Lung (tissue), 12 donors: ENCODE results near the gene THBS4. TPM values are rescaled to one million over a fixed set of nuclear protein-coding genes. Genes with fewer than 3 reads are reported as not detected.
A peak's percentile ranks its signal among the peaks of the same experiment; 100 is the strongest.

ENCODE experiments used
- ATAC-seq: fragments of 200-7000 bp; cut with Tn5 transposase; one replicate; pipeline ENCODE4 v1.9.1; 2020; ENCODE audit warnings: moderate number of reproducible peaks; ENCODE audit not compliant: insufficient read depth, low FRiP score
- DNase-seq, 3 donors: peaks; one replicate each; pipeline ENCODE4 v3.0.0-alpha.2; 2013 to 2017
- H3K27ac ChIP-seq, 2 donors: one replicate each; pipeline ENCODE4 v1.5.1; 2013; ENCODE audit warnings: mild to moderate bottlenecking in 2 of 2, moderate library complexity in 2 of 2, control low read depth in 1 of 2, inconsistent platforms in 1 of 2, low read depth in 1 of 2, low read length in 1 of 2
- H3K27me3 ChIP-seq, 3 donors: one replicate each; pipeline ENCODE4 v1.5.1; 2013; ENCODE audit warnings: low read length in 2 of 3; ENCODE audit not compliant: control insufficient read depth in 3 of 3, insufficient read depth in 3 of 3
- H3K36me3 ChIP-seq, 4 donors: one replicate each; pipeline ENCODE4 v1.5.1; 2013; ENCODE audit warnings: low read length in 4 of 4, mild to moderate bottlenecking in 1 of 4, moderate library complexity in 1 of 4; ENCODE audit not compliant: control insufficient read depth in 4 of 4, insufficient read depth in 4 of 4
- H3K4me1 ChIP-seq, 5 donors: one replicate each; pipeline ENCODE4 v1.5.1; 2013; ENCODE audit warnings: low read length in 5 of 5, mild to moderate bottlenecking in 2 of 5, moderate library complexity in 1 of 5; ENCODE audit not compliant: control insufficient read depth in 5 of 5, insufficient read depth in 5 of 5
- H3K4me3 ChIP-seq: one replicate; pipeline ENCODE4 v1.5.1; 2013; ENCODE audit warnings: mild to moderate bottlenecking, control low read depth, moderate library complexity
- H3K9ac ChIP-seq, 2 donors: one replicate each; pipeline ENCODE4 v1.5.1; 2013; ENCODE audit warnings: low read length in 2 of 2, control low read depth in 1 of 2; ENCODE audit not compliant: insufficient read depth in 1 of 2
- H3K9me3 ChIP-seq, 4 donors: one replicate each; pipeline ENCODE4 v1.5.1; 2013; ENCODE audit warnings: low read length in 3 of 4, mild to moderate bottlenecking in 1 of 4, moderate library complexity in 1 of 4; ENCODE audit not compliant: control insufficient read depth in 4 of 4, insufficient read depth in 3 of 4
- CTCF ChIP-seq: IDR thresholded peaks from 2 replicates; pipeline ENCODE4 v1.5.1; 2012; ENCODE audit warnings: mild to moderate bottlenecking; ENCODE audit errors: control extremely low read depth, extremely low read depth
- WGBS, 2 donors: extraction: QIAGEN DNeasy Blood & Tissue Kit; methylation state at CpG; one replicate each; pipeline ENCODE4 v1.1.7; 2013; 5-methylcytosine and 5-hydroxymethylcytosine counted together
- polyA plus RNA-seq, 2 donors: library from polyadenylated mRNA; stranded (reverse); fragments of 200-250 nt; gene quantifications; one replicate each; pipeline ENCODE4 v1.2.1, GENCODE V29; 2013
- total RNA-seq, 2 donors: library from RNA; depleted of rRNA in 1 of 2; stranded (reverse); fragments of >200 nt in 1 of 2; gene quantifications; one replicate each; pipeline ENCODE4 v1.2.1, GENCODE V29; 2014 to 2021
- donor health status: control.
- donor health status: control.
- donor health status: Bipolar disorder and iron deficiency.
- donor health status: healthy.
- donor health status: DM: yes; HTN: yes; CAD: no.

THBS4 gene
- total and polyA plus RNA-seq, 4 donors, result 0.69 to 4.2 (median 1.3) TPM

DNA sequence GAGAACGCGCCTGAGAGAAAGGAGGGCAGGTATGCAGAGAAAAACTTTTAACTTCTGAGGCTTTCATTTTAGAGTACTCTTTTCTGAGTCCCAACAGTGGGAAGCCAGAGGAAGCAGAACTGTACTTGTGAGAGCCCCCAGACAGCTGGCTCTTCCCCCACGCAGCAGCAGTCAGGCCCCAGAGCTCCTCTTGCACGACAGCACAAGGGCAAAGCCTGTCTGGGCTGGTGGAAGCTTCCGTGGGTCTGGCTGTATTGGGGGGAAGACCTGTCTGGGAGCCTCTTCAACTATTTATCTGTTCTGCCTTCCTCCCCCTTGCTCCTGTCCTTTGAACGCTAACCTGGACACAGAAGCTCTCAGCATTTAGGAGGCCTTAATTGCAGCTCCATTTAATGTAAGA lies 68.2 kb downstream of the THBS4 start:
- H3K36me3 ChIP-seq, result no peaks in the 10 kb centered on the region
- DNase-seq (no peak), ATAC-seq (no peak)
- no peak overlapping the region for H3K9ac ChIP-seq
- 65 to 84% methylated on average over 6 of the region's 6 CpGs for WGBS, 2 donors
- H3K27me3 ChIP-seq, result no peaks in the 10 kb centered on the region
- peaks cover 0 to 4% (median 0%) of the 10 kb centered on the region in 5 donors for H3K4me1 ChIP-seq
- H3K4me3 ChIP-seq, result no peak overlapping the region
- H3K27ac ChIP-seq, result no peak overlapping the region
- TF ChIP-seq CTCF, result no peak
- H3K9me3 ChIP-seq, result no peaks in the 10 kb centered on the region

GRCh38 chr5:80105698-80106439 lies 70.7 kb downstream of the THBS4 start:
- Histone ChIP-seq H3K9me3 (no peaks in the 10 kb centered on the region), H3K27ac (no peak overlapping the region), H3K4me3 (no peak overlapping the region), H3K9ac (no peak overlapping the region), H3K27me3 (no peaks in the 10 kb centered on the region), H3K36me3 (no peaks in the 10 kb centered on the region), H3K4me1 (peaks cover 0 to 15% (median 4%) of the 10 kb centered on the region in 5 donors)
- TF ChIP-seq CTCF, result no peak
- ATAC-seq (no peak), DNase-seq (peak in 1 of 3 donors; percentile 30)
- 86 to 95% methylated on average over 7 of the region's 7 CpGs for WGBS, 2 donors

- Histone ChIP-seq H3K4me1 (peaks cover 0 to 26% (median 4%) of the 10 kb centered on the region in 5 donors), H3K36me3 (no peaks in the 10 kb centered on the region), H3K9me3 (no peaks in the 10 kb centered on the region), H3K27ac (no peak overlapping the region), H3K9ac (no peak overlapping the region), H3K4me3 (no peak overlapping the region), H3K27me3 (no peaks in the 10 kb centered on the region)
- 73 to 82% methylated on average over 5 of the region's 5 CpGs for WGBS, 2 donors
- ATAC-seq (no peak), DNase-seq (no peak)
- TF ChIP-seq CTCF, result no peak
These were observed 71.8 kb downstream of the THBS4 start for GRCh38 chr5:80106916-80107315.
